Spleen (tissue), 11 donors: ENCODE data around the gene FKRP. TPM values are rescaled to one million over a fixed set of nuclear protein-coding genes. Genes with fewer than 3 reads are reported as not detected.

ENCODE experiments used
- DNase-seq: peaks from one replicate; pipeline ENCODE4 v3.0.0-alpha.2; 2020
- H3K27ac ChIP-seq, 8 donors: fragments of 200-600 bp; sonication (generic) in 7 of 8; 1 replicate in 4 of 8; 2 replicates in 4 of 8; pipeline versions ENCODE4 v1.5.0 to v1.8.0; 2016 to 2021; ENCODE audit warnings: inconsistent platforms in 4 of 8, mild to moderate bottlenecking in 4 of 8, moderate library complexity in 1 of 8
- H3K27me3 ChIP-seq, 7 donors: fragments of 200-600 bp; sonication (generic) in 6 of 7; replicated peaks in 1 of 7; 1 replicate in 4 of 7; 2 replicates in 3 of 7; pipeline versions ENCODE4 v1.5.0 to v1.8.0; 2016 to 2021; ENCODE audit warnings: inconsistent platforms in 3 of 7, mild to moderate bottlenecking in 1 of 7
- H3K36me3 ChIP-seq, 6 donors: fragments of 200-600 bp; sonication (generic) in 5 of 6; 1 replicate in 4 of 6; 2 replicates in 2 of 6; pipeline versions ENCODE4 v1.5.0 to v1.8.0; 2016 to 2021; ENCODE audit warnings: inconsistent platforms in 2 of 6
- H3K4me1 ChIP-seq, 6 donors: fragments of 200-600 bp; sonication (generic) in 5 of 6; 1 replicate in 3 of 6; 2 replicates in 3 of 6; pipeline versions ENCODE4 v1.5.0 to v1.8.0; 2016 to 2021; ENCODE audit warnings: inconsistent platforms in 3 of 6
- H3K4me3 ChIP-seq, 8 donors: fragments of 200-600 bp; sonication (generic) in 7 of 8; 1 replicate in 4 of 8; 2 replicates in 4 of 8; pipeline versions ENCODE4 v1.5.0 to v1.8.0; 2016 to 2021; ENCODE audit warnings: inconsistent platforms in 4 of 8, mild to moderate bottlenecking in 4 of 8, moderate library complexity in 2 of 8
- H3K9me3 ChIP-seq, 8 donors: fragments of 200-600 bp; sonication (generic) in 7 of 8; 1 replicate in 4 of 8; 2 replicates in 4 of 8; pipeline versions ENCODE4 v1.5.0 to v1.8.0; 2016 to 2021; ENCODE audit warnings: inconsistent platforms in 4 of 8
- CTCF ChIP-seq, 11 experiments: fragments of 200-600 bp in 7 of 11; fragments of 450-650 bp in 4 of 11; sonication (generic) in 4 of 11; IDR thresholded peaks in 8 of 11; conservative IDR thresholded peaks in 3 of 11; 1 replicate in 7 of 11; 2 replicates in 4 of 11; pipeline versions ENCODE4 v1.4.0 to v1.8.0; 2016 to 2021; ENCODE audit warnings: antibody characterized with exemption in 11 of 11, inconsistent platforms in 4 of 11, mild to moderate bottlenecking in 1 of 11
- POLR2A ChIP-seq, 3 donors: fragments of 450-650 bp; IDR thresholded peaks; one replicate each; pipeline ENCODE4 v1.5.1; 2017; ENCODE audit warnings: antibody characterized with exemption in 3 of 3, mild to moderate bottlenecking in 1 of 3
- POLR2AphosphoS5 ChIP-seq, 3 donors: sonication (generic); formaldehyde crosslinking; IDR thresholded peaks; one replicate each; pipeline ENCODE4 v1.5.1; 2017; ENCODE audit warnings: antibody characterized with exemption in 3 of 3
- WGBS, 5 donors: extraction: QIAGEN DNeasy Blood & Tissue Kit in 3 of 5; methylation state at CpG; one replicate each; pipeline versions ENCODE4 v1.1.5 to v1.1.7; 2013 to 2018; 5-methylcytosine and 5-hydroxymethylcytosine counted together
- intact Hi-C: fragments of 100-400 bp; cut with DNase I; formaldehyde crosslinking; loops from one replicate; pipeline ENCODE4 v1.15.0; 2023; ENCODE audit warnings: low total_unique reads
- polyA plus RNA-seq, 3 donors: library from polyadenylated mRNA; stranded (reverse); fragments of 200-250 nt; gene quantifications; one replicate each; pipeline ENCODE4 v1.2.1, GENCODE V29; 2013
- total RNA-seq, 7 donors: library from RNA; depleted of rRNA in 3 of 7; stranded (reverse); fragments of >200 nt in 3 of 7; fragmentation: NEBNext Ultra II Directional in 4 of 7; extraction: Animal tissue kit (Norgen Biotek cat#: 25700) in 4 of 7; gene quantifications; one replicate each; pipeline versions ENCODE4 v1.1.0 to v1.2.1, GENCODE V29; 2016 to 2021
- donor health status: healthy with polysubstance abuse.
- donor health status: DM: no; HTN: no; CAD: no; lungs with moderate emphysema.
- donor health status: DM: no; HTN: no; CAD: no.
- donor health status: Bipolar disorder and iron deficiency.
- donor health status: healthy.
- donor health status: DM: no; HTN: no; CAD: no.
- donor health status: DM: yes; HTN: yes; CAD: no.

FKRP gene
- total and polyA plus RNA-seq, 10 donors = 5.3 to 24.8 (median 18.8) TPM

DNA sequence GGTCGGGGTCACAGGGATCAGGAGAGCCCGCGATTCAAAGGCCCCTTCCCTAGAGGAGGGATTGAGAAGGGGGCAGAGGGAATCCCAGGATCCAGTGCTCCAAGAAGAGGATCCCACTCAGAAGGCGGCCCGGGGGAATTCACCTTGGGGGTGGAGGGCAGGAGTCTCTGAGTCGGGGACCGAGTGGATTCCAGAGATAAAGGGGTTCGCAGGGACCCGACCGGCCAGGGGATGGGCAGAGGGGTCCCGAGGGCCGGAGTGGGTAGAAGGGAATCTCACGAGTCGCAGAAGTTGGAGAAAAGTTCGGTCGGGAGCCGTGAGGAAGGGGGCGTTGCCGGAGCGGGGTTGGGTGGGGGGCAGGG is 29.2 kb upstream of the FKRP start:
- Histone ChIP-seq H3K4me3 (peak overlapping the region; percentile 55 to 93 (median 77)), H3K27ac (peak overlapping the region; percentile 87 to 98 (median 96)), H3K4me1 (peaks cover 45 to 93% (median 83%) of the 10 kb centered on the region in 6 donors), H3K9me3 (no peaks in the 10 kb centered on the region), H3K36me3 (peaks cover 0 to 46% (median 31%) of the 10 kb centered on the region in 6 donors), H3K27me3 (no peaks in the 10 kb centered on the region)
- 0 to 1% (median 0%) methylated on average over 19 to 20 of the region's 20 CpGs for WGBS, 5 donors
- intact Hi-C loops = no loop called here
- DNase-seq = no peak
- TF ChIP-seq CTCF (IDR thresholded peaks at IDR 0.05 in 8 of 11, conservative IDR thresholded peaks at IDR 0.05 in 3 of 11) (no peak), POLR2A (IDR thresholded peaks at IDR 0.05) (no peak), POLR2AphosphoS5 (IDR thresholded peaks at IDR 0.05) (no peak)

GRCh38 chr19:46717034-46717715 is 28.7 kb upstream of the FKRP start, which contains the start of gene PRKD2:
PRKD2 (minus strand) TSS chr19:46717114; CDS start chr19:46716370, 744 bp downstream.
- Histone ChIP-seq H3K9me3 (no peaks in the 10 kb centered on the region), H3K27me3 (no peaks in the 10 kb centered on the region), H3K4me1 (peaks cover 46 to 93% (median 85%) of the 10 kb centered on the region in 6 donors), H3K36me3 (peaks cover 0 to 46% (median 31%) of the 10 kb centered on the region in 6 donors), H3K27ac (peak within 1 kb of the TSS; percentile 87 to 98 (median 96)), H3K4me3 (peak within 1 kb of the TSS; percentile 55 to 93 (median 77))
- DNase-seq = peak; percentile 97
- WGBS, 5 donors = 0 to 2% (median 1%) methylated on average over 18 to 52 of the region's 52 CpGs
- intact Hi-C loops = no loop called here
- TF ChIP-seq POLR2AphosphoS5 (IDR thresholded peaks at IDR 0.05) = peak; percentile 81 to 89 (median 85)
- peak in 2 of 11 experiments; percentile 7 to 11 for TF ChIP-seq CTCF (IDR thresholded peaks at IDR 0.05 in 8 of 11, conservative IDR thresholded peaks at IDR 0.05 in 3 of 11)
- TF ChIP-seq POLR2A (IDR thresholded peaks at IDR 0.05) = no peak

- Histone ChIP-seq H3K4me1 (peaks cover 48 to 93% (median 85%) of the 10 kb centered on the region in 6 donors), H3K9me3 (no peaks in the 10 kb centered on the region), H3K36me3 (peaks cover 0 to 46% (median 32%) of the 10 kb centered on the region in 6 donors), H3K4me3 (peak overlapping the region; percentile 55 to 93 (median 77)), H3K27ac (peak overlapping the region; percentile 87 to 98 (median 96)), H3K27me3 (no peaks in the 10 kb centered on the region)
- peak; percentile 75 for DNase-seq
- WGBS, 5 donors = 11 to 23% (median 14%) methylated on average over 5 to 9 of the region's 9 CpGs
- intact Hi-C loops = no loop called here
- TF ChIP-seq POLR2AphosphoS5 (IDR thresholded peaks at IDR 0.05) (no peak), CTCF (IDR thresholded peaks at IDR 0.05 in 8 of 11, conservative IDR thresholded peaks at IDR 0.05 in 3 of 11) (no peak), POLR2A (IDR thresholded peaks at IDR 0.05) (no peak)
Measured at GRCh38 chr19:46717716-46718143, 28.1 kb upstream of the FKRP start.
